BLaER1 treated with 17β-estradiol and CSF1 and Interleukin-3, amounts not matched to agents 10 nM and 100 nM (cell line): Measurements from ENCODE around the gene RPAP3.

Experiments used
- H3K27ac ChIP-seq, 11 experiments: shearing (Covaris generic); formaldehyde crosslinking; 2 replicates each; pipeline ENCODE4 v1.8.1; 2022
- H3K27me3 ChIP-seq, 11 experiments: shearing (Covaris generic); formaldehyde crosslinking; 2 replicates each; pipeline ENCODE4 v1.8.1; 2022
- H3K36me3 ChIP-seq, 11 experiments: shearing (Covaris generic); formaldehyde crosslinking; 2 replicates each; pipeline ENCODE4 v1.8.1; 2022
- H3K4me1 ChIP-seq, 10 experiments: shearing (Covaris generic); formaldehyde crosslinking; 2 replicates each; pipeline ENCODE4 v1.8.1; 2022
- H3K4me2 ChIP-seq, 11 experiments: shearing (Covaris generic); formaldehyde crosslinking; 2 replicates each; pipeline ENCODE4 v1.8.1; 2022
- H3K4me3 ChIP-seq, 10 experiments: shearing (Covaris generic); formaldehyde crosslinking; 2 replicates each; pipeline ENCODE4 v1.8.1; 2022
- H3K9ac ChIP-seq, 11 experiments: shearing (Covaris generic); formaldehyde crosslinking; 2 replicates each; pipeline ENCODE4 v1.8.1; 2022
- H3K9me3 ChIP-seq, 11 experiments: shearing (Covaris generic); formaldehyde crosslinking; replicated peaks in 1 of 11; 2 replicates each; pipeline ENCODE4 v1.8.1; 2022
- H4K20me1 ChIP-seq, 11 experiments: shearing (Covaris generic); formaldehyde crosslinking; 2 replicates each; pipeline ENCODE4 v1.8.1; 2022
- Cebpa-rat ChIP-seq, 11 experiments: shearing (Covaris generic); IDR thresholded peaks; 2 replicates each; pipeline ENCODE4 v1.8.1; 2022

RPAP3 gene

GRCh38 chr12:47714826-47715386 lies 9.1 kb upstream of the RPAP3 start:
- Histone ChIP-seq H3K27me3 (no peaks in the 10 kb centered on the region), H3K9me3 (no peaks in the 10 kb centered on the region), H3K4me1 (peaks cover 30 to 67% (median 40%) of the 10 kb centered on the region in 10 experiments), H3K36me3 (0 out of 22 replicates have a peak, but pooled peaks cover 0 to 2% (median 0%) of the 10 kb centered on the region in 11 experiments), H3K4me3 (no peak overlapping the region), H4K20me1 (no peaks in the 10 kb centered on the region), H3K9ac (no peak overlapping the region; a peak in 1 of 22 replicates), H3K27ac (no peak overlapping the region), H3K4me2 (peak overlapping the region in 3 of 11 experiments; percentile 73 to 81 (median 79); a peak in 6 of 22 replicates)
- TF ChIP-seq Cebpa-rat (IDR thresholded peaks at IDR 0.05) = no peak

GRCh38 chr12:47712171-47712570 lies 6.3 kb upstream of the RPAP3 start:
- TF ChIP-seq Cebpa-rat (IDR thresholded peaks at IDR 0.05) = no peak
- Histone ChIP-seq H3K9ac (no peak overlapping the region; a peak in 1 of 22 replicates), H3K9me3 (no peaks in the 10 kb centered on the region), H3K4me1 (peaks cover 34 to 82% (median 51%) of the 10 kb centered on the region in 10 experiments), H3K36me3 (no peaks in the 10 kb centered on the region), H4K20me1 (no peaks in the 10 kb centered on the region), H3K4me2 (no peak overlapping the region), H3K27me3 (no peaks in the 10 kb centered on the region), H3K27ac (no peak overlapping the region), H3K4me3 (no peak overlapping the region)

- peaks cover 33 to 80% (median 49%) of the 10 kb centered on the region in 10 experiments for H3K4me1 ChIP-seq
- peak overlapping the region in 1 of 11 experiments; percentile 32; a peak in 1 of 22 replicates for H3K9ac ChIP-seq
- no peaks in the 10 kb centered on the region for H4K20me1 ChIP-seq
- H3K27ac ChIP-seq = no peak overlapping the region
- TF ChIP-seq Cebpa-rat (IDR thresholded peaks at IDR 0.05) = no peak
- H3K9me3 ChIP-seq = no peaks in the 10 kb centered on the region
- peak overlapping the region in 3 of 11 experiments; percentile 73 to 93 (median 89); a peak in 5 of 22 replicates for H3K4me2 ChIP-seq
- no peak overlapping the region for H3K4me3 ChIP-seq
- no peaks in the 10 kb centered on the region for H3K27me3 ChIP-seq
- no peaks in the 10 kb centered on the region for H3K36me3 ChIP-seq
These were observed 5.6 kb upstream of the RPAP3 start for GRCh38 chr12:47711448-47711847.

- H3K9ac ChIP-seq = peak overlapping the region in 2 of 11 experiments; percentile 23 to 33; a peak in 2 of 22 replicates
- peak overlapping the region in 5 of 11 experiments; percentile 5 to 77 (median 47); a peak in 7 of 22 replicates for H3K27ac ChIP-seq
- H4K20me1 ChIP-seq = peaks cover 0 to 4% (median 0%) of the 10 kb centered on the region in 11 experiments; a peak in 7 of 22 replicates
- H3K4me2 ChIP-seq = peak overlapping the region in 5 of 11 experiments; percentile 73 to 93 (median 89); a peak in 10 of 22 replicates
- no peaks in the 10 kb centered on the region for H3K36me3 ChIP-seq
- no peaks in the 10 kb centered on the region for H3K9me3 ChIP-seq
- no peak for TF ChIP-seq Cebpa-rat (IDR thresholded peaks at IDR 0.05)
- no peak overlapping the region for H3K4me3 ChIP-seq
- peaks cover 22 to 73% (median 37%) of the 10 kb centered on the region in 10 experiments for H3K4me1 ChIP-seq
- no peaks in the 10 kb centered on the region for H3K27me3 ChIP-seq
These were observed 4.4 kb upstream of the RPAP3 start for GRCh38 chr12:47710278-47710677.

GRCh38 chr12:47709671-47710070 lies 3.8 kb upstream of the RPAP3 start:
- peak overlapping the region in 7 of 11 experiments; percentile 0 to 93 (median 75); a peak in 11 of 22 replicates for H3K4me2 ChIP-seq
- TF ChIP-seq Cebpa-rat (IDR thresholded peaks at IDR 0.05) = no peak

GRCh38 chr12:47709237-47709636 lies 3.4 kb upstream of the RPAP3 start:
- Histone ChIP-seq H3K36me3 (no peaks in the 10 kb centered on the region), H3K9ac (no peak overlapping the region), H3K4me2 (peak overlapping the region in 8 of 11 experiments; percentile 0 to 93 (median 74); a peak in 12 of 22 replicates), H3K4me3 (no peak overlapping the region), H3K4me1 (peaks cover 32 to 72% (median 46%) of the 10 kb centered on the region in 10 experiments), H3K27ac (peak overlapping the region in 4 of 11 experiments; percentile 31 to 77 (median 58); a peak in 8 of 22 replicates), H3K9me3 (no peaks in the 10 kb centered on the region), H4K20me1 (peaks cover 0 to 14% (median 9%) of the 10 kb centered on the region in 11 experiments; a peak in 11 of 22 replicates), H3K27me3 (no peaks in the 10 kb centered on the region)
- TF ChIP-seq Cebpa-rat (IDR thresholded peaks at IDR 0.05) = no peak

More at GRCh38 chr12:47709671-47710070, 3.8 kb upstream of the RPAP3 start:
- no peaks in the 10 kb centered on the region for H3K27me3 ChIP-seq
- H3K27ac ChIP-seq = peak overlapping the region in 5 of 11 experiments; percentile 5 to 77 (median 47); a peak in 8 of 22 replicates
- H3K9ac ChIP-seq = peak overlapping the region in 2 of 11 experiments; percentile 23 to 33; a peak in 2 of 22 replicates
- peaks cover 28 to 72% (median 41%) of the 10 kb centered on the region in 10 experiments for H3K4me1 ChIP-seq
- no peak overlapping the region for H3K4me3 ChIP-seq
- H3K36me3 ChIP-seq = no peaks in the 10 kb centered on the region
- H4K20me1 ChIP-seq = peaks cover 0 to 10% (median 5%) of the 10 kb centered on the region in 11 experiments; a peak in 11 of 22 replicates
- H3K9me3 ChIP-seq = no peaks in the 10 kb centered on the region

DNA sequence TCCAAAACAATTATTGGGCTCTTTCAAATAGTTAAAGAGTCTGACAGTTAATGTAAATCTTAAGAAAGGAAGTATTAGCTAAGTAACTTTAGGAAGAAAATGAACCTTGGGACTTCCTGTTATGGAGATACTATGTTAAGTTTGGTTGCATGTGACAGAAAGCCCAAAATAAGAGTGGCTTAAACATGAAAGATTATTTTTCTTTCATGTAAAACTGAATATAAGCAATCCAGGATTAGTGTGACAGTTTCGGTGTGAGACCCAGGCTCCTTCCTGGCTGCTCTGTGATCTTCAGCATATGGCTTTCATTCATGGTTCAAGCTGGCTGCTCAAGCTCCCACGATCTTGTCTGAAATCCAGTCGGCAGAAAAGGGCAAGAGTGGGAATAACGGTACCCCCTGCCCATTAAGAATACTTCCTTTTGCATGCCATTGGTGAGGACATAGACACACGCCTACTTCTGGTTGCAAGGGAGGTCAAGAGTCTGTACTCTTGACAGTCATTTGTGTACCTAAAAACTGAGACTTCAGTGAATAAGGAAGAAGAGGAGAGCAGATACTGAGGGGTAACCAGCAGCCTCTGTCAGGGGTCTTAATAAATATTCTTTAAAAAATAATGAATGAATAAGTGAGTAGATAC lies 2.2 kb upstream of the RPAP3 start:
- Histone ChIP-seq H3K27me3 (no peaks in the 10 kb centered on the region), H3K9me3 (no peaks in the 10 kb centered on the region), H3K4me2 (peak overlapping the region; percentile 73 to 99 (median 89)), H4K20me1 (peaks cover 0 to 26% (median 21%) of the 10 kb centered on the region in 11 experiments; a peak in 12 of 22 replicates), H3K4me1 (peaks cover 37 to 73% (median 57%) of the 10 kb centered on the region in 10 experiments), H3K27ac (peak overlapping the region in 6 of 11 experiments; percentile 6 to 87 (median 37); a peak in 7 of 22 replicates), H3K36me3 (peaks cover 0 to 10% (median 1%) of the 10 kb centered on the region in 11 experiments; a peak in 5 of 22 replicates), H3K4me3 (peak overlapping the region in 2 of 10 experiments; percentile 17 to 84; a peak in 2 of 20 replicates), H3K9ac (peak overlapping the region in 1 of 11 experiments; percentile 45; a peak in 1 of 22 replicates)
- no peak for TF ChIP-seq Cebpa-rat (IDR thresholded peaks at IDR 0.05)

DNA sequence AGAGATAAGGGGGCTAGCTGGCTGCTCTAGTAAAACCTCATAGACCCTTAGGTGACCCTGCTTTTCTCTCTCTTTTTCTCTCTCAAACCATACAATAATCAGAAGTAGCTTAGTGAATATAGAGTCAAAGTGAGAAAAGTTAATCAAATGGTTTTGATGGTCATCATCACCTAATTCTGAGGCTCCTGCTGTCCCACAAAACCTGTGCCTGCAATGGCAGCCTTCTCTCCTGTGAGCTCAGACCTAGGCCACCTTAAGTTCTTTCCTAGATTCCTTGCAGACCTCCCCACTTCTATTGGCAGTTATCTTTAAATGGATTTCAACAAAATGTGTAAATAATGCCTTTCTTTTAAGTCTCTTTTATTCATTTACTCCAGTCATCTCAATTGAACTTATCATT lies 1.5 kb upstream of the RPAP3 start:
- Histone ChIP-seq H3K4me3 (peak overlapping the region in 5 of 10 experiments; percentile 75 to 88 (median 84); a peak in 7 of 20 replicates), H4K20me1 (peaks cover 0 to 33% (median 21%) of the 10 kb centered on the region in 11 experiments; a peak in 12 of 22 replicates), H3K9ac (peak overlapping the region in 5 of 11 experiments; percentile 80 to 85 (median 84); a peak in 7 of 22 replicates), H3K27ac (peak overlapping the region in 7 of 11 experiments; percentile 24 to 89 (median 87); a peak in 10 of 22 replicates), H3K9me3 (no peaks in the 10 kb centered on the region), H3K27me3 (no peaks in the 10 kb centered on the region), H3K4me2 (peak overlapping the region; percentile 73 to 99 (median 89); a peak in 21 of 22 replicates), H3K36me3 (peaks cover 0 to 17% (median 6%) of the 10 kb centered on the region in 11 experiments; a peak in 9 of 22 replicates), H3K4me1 (peaks cover 37 to 74% (median 57%) of the 10 kb centered on the region in 10 experiments)
- TF ChIP-seq Cebpa-rat (IDR thresholded peaks at IDR 0.05) = no peak
